ENCODE data around the gene PLBD2.

DNA sequence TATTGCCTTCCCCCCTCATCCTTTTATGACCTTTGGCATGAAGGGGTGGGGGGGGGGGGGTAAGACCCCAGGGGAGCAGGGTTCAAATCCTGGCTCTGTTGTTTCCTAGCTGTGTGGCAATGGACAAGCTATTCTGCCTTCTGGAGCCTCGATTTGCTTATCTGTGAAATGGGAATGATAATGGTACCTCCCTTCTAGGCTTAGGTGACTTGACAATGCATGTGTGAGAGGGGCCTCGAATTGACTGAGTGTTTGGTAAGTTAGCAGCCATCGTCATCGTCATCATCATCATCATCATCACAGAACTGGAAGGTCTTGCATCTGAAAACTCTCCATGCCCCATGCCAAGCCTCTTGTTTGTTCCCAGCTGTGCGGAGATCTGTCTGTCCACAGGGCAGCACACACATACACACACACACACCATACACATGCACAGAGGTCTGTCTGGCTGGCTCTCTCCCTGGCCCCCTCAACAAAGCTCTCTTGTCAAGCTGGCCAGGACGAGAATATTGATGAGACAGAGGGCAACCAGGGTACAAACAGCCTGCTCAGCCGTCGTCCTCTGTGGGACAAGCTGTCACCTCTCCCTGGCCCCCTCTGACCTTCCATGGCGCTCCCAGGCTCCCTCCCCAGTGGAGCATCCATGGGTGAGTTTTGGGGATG is 51.2 kb downstream of the PLBD2 start:
- TF ChIP-seq, protein P1, sequence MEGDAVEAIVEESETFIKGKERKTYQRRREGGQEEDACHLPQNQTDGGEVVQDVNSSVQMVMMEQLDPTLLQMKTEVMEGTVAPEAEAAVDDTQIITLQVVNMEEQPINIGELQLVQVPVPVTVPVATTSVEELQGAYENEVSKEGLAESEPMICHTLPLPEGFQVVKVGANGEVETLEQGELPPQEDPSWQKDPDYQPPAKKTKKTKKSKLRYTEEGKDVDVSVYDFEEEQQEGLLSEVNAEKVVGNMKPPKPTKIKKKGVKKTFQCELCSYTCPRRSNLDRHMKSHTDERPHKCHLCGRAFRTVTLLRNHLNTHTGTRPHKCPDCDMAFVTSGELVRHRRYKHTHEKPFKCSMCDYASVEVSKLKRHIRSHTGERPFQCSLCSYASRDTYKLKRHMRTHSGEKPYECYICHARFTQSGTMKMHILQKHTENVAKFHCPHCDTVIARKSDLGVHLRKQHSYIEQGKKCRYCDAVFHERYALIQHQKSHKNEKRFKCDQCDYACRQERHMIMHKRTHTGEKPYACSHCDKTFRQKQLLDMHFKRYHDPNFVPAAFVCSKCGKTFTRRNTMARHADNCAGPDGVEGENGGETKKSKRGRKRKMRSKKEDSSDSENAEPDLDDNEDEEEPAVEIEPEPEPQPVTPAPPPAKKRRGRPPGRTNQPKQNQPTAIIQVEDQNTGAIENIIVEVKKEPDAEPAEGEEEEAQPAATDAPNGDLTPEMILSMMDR (conservative IDR thresholded peaks at IDR 0.05; ENCODE audit: low read depth, low read length) = no peak
- no peak for TF ChIP-seq EZH2 (IDR thresholded peaks at IDR 0.05; ENCODE audit: low read length, unreplicated experiment)
